ENCODE results near the gene RAD52.

Gene RAD52

DNA sequence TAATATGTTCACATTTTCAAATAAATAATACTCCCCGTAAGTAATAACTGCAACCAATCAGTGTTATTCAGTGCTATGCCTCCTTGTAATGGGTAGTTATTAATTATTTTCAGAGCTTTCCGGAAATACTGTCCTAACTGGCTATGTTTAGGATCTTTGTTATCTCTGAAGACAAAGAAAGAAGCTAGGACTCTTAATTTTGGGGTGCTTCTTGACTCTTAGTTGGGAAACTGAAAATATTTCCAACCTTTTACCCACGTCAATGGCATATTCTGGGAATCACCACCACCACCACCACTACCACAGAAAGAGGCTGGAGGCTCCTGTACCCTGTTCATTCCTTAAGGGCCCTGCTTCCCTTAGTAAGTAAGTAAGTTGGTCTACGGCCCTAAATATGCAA, 39.1 kb downstream of the RAD52 start:
- no peak for DNase-seq (ENCODE audit: low read depth)
- TF ChIP-seq, protein P1, sequence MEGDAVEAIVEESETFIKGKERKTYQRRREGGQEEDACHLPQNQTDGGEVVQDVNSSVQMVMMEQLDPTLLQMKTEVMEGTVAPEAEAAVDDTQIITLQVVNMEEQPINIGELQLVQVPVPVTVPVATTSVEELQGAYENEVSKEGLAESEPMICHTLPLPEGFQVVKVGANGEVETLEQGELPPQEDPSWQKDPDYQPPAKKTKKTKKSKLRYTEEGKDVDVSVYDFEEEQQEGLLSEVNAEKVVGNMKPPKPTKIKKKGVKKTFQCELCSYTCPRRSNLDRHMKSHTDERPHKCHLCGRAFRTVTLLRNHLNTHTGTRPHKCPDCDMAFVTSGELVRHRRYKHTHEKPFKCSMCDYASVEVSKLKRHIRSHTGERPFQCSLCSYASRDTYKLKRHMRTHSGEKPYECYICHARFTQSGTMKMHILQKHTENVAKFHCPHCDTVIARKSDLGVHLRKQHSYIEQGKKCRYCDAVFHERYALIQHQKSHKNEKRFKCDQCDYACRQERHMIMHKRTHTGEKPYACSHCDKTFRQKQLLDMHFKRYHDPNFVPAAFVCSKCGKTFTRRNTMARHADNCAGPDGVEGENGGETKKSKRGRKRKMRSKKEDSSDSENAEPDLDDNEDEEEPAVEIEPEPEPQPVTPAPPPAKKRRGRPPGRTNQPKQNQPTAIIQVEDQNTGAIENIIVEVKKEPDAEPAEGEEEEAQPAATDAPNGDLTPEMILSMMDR (conservative IDR thresholded peaks at IDR 0.05; ENCODE audit: low read depth, low read length): no peak

DNA sequence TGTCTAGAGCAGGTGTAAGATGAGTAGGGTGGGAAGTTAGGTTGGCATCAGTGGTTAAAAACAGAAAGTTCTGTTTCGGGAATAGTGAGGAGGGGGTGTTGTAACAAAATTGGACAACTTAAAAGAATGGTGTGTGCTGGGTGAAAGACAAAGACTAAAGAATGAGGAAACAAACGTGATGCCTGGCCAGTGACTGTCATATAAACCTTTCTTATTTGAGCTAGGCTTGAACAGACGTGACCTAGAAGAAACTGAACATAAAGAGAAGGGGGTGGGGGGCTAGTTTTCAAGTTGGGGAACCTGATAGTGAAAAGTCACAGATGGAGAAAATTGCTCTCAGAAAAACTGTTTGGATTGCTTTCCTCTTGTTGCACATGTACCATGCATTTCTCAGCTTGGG, 39.6 kb downstream of the RAD52 start:
- TF ChIP-seq, protein P1 (conservative IDR thresholded peaks at IDR 0.05; ENCODE audit: low read depth, low read length): no peak
- H3K4me3 ChIP-seq (ENCODE audit: low read depth, low read length): no peak overlapping the region
- DNase-seq (ENCODE audit: low read depth): no peak

More for the DNA sequence above, 39.1 kb downstream of the RAD52 start:
- no peak overlapping the region for H3K4me3 ChIP-seq (ENCODE audit: low read depth, low read length)

DNA sequence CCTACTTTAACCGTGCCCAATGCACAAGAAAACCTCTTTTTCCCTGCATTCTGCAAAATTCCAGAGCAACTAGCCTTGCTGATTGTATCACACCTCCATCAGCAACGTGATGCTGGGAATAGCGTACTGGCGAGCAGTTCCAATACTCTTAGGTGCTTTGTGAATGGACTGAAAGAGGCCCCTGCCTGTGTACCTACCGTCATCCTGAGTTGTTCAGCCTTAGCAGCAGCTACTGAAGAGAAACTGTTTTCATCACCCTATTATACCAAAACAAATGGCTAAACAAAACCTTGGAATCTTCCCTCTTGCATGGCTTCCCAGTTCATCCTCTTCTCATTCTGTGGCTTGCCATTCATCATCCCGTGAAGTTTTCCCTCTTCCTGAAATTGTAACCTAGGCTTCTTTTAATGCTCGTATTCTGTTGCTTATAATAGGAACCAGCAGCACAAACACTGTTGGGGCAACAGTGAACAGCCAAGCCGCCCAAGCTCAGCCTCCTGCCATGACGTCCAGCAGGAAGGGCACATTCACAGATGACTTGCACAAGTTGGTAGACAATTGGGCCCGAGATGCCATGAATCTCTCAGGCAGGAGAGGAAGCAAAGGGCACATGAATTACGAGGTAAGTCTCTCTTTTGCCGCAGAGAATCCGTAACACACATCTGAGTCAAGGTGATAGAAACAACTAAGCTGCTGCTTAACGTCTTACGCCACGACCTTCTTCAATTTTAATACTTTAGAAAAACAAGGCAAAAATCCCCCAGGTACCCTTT, 41.9 kb downstream of the RAD52 start:
- no peak for DNase-seq (ENCODE audit: low read depth)
- no peak overlapping the region for H3K4me3 ChIP-seq (ENCODE audit: low read depth, low read length)
- TF ChIP-seq, protein P1 (conservative IDR thresholded peaks at IDR 0.05; ENCODE audit: low read depth, low read length): no peak

DNA sequence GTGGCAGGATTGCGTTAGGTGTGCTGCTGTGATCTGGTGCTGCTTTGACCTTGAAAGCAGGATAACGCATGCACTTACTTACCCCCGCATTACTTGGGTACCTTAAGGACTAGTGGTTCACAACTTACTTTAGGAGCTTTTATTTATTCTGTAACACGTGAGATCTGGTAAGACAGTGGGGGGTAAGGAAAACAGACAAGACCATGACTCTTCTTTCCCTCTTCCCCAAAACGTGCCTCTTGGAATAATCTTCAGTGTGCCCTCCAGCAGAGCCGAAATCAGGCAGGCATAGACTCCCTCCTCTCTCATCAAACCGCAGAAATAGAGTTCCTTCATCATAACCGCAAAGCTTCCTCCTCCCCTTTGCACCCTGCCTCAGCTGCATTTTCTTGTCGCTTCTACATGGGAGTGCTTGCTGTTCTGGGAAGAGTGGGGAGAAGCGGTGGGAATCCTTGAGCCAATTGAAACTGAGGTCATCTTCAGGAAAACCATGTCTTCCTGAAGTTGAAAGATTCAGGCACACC, 43.4 kb downstream of the RAD52 start:
- TF ChIP-seq, protein P1 (conservative IDR thresholded peaks at IDR 0.05; ENCODE audit: low read depth, low read length): no peak
- peak; percentile 37 for DNase-seq (ENCODE audit: low read depth)
- H3K4me3 ChIP-seq (ENCODE audit: low read depth, low read length): no peak overlapping the region

DNA sequence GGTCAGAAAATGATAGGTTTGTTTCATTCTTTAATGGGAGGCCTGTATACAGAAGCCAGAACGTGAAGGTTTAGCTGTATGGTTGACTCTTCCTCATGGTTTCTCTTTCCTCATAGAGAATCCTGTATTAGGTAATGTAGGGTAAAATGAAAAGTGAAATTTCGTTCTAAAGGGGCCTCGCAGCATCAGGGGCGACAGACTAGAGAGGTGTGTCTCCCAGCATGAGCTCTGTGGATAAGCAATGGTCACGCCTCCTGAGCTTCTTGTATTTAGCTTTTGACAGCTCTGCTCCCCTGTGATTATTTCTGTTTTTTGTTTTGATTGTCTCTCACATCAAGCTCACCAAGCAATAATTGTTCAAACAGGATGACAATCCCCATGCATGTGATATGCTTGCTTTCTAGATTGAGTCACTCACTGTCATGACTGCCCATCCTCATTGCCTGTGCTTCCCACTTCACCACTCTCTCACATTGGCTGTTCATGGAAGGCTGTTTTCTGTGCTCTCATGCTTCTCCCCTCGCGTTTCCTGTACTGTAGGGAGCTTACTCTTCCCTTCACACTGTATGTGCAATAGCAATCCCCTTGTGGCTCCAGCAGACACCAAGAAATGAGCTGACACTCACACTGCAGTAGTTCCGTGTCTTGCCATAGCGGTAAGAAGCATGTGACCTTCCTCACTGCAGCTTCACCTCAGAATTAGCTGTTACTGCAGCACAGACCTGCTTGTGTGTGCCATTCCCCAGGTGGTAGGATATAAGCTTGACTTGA, 44.0 kb downstream of the RAD52 start:
- H3K4me3 ChIP-seq (ENCODE audit: low read depth, low read length): no peak overlapping the region
- TF ChIP-seq, protein P1 (conservative IDR thresholded peaks at IDR 0.05; ENCODE audit: low read depth, low read length): no peak
- peak; percentile 45 for DNase-seq (ENCODE audit: low read depth)

DNA sequence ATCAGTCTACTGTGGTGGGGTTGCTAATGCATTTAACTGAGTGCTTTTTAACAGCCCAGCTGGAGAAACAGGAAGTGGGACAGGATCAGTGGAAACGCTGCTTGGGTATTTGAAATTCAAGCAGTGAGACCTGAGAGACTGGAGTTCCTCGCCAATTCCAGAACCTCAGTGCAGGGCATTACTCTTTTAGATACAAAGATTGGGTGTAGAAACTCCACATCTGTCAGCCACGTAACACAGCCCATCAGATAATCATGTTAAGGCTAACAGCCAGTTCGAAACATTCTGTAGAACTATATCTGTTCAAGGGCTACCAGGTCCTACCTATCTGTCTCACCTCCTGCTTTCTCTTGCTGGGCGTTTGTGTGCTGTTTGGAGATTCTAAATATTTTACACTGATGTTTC, 45.5 kb downstream of the RAD52 start:
- TF ChIP-seq, protein P1 (conservative IDR thresholded peaks at IDR 0.05; ENCODE audit: low read depth, low read length): no peak
- peak; percentile 25 for DNase-seq (ENCODE audit: low read depth)
- no peak overlapping the region for H3K4me3 ChIP-seq (ENCODE audit: low read depth, low read length)

Data from choroid plexus epithelial cell (primary cell).